Omental fat pad (tissue), 4 donors: ENCODE measurements around the gene SETD7. TPM values are rescaled to one million over a fixed set of nuclear protein-coding genes. Genes with fewer than 3 reads are reported as not detected.

Source experiments
- ATAC-seq: fragments of 150-250 bp; one replicate; pipeline ENCODE4 v1.9.1; 2016; ENCODE audit warnings: mild to moderate bottlenecking, moderate library complexity; ENCODE audit not compliant: low FRiP score
- DNase-seq: peaks from one replicate; pipeline ENCODE4 v3.0.0-alpha.2; 2019; ENCODE audit warnings: low spot score
- CTCF ChIP-seq, 3 donors: fragments of 450-650 bp; IDR thresholded peaks; one replicate each; pipeline ENCODE4 v1.5.1; 2016 to 2017; ENCODE audit warnings: antibody characterized with exemption in 3 of 3, mild to moderate bottlenecking in 3 of 3, moderate library complexity in 2 of 3
- total RNA-seq, 4 donors: library from RNA; depleted of rRNA; stranded (reverse); fragments of >200 nt; gene quantifications; one replicate each; pipeline ENCODE4 v1.1.0, GENCODE V29; 2016

Gene SETD7
- total RNA-seq, 4 donors from 2014 or later, result 71.7 to 92.7 (median 82.2) TPM

GRCh38 chr4:139552517-139553307 is 3.3 kb downstream of the SETD7 start:
- ATAC-seq (no peak), DNase-seq (no peak)
- no peak for TF ChIP-seq CTCF (IDR thresholded peaks at IDR 0.05)

GRCh38 chr4:139550724-139551429 is 5.1 kb downstream of the SETD7 start:
- ATAC-seq (no peak), DNase-seq (no peak)
- no peak for TF ChIP-seq CTCF (IDR thresholded peaks at IDR 0.05)

GRCh38 chr4:139547979-139548378 is 8.0 kb downstream of the SETD7 start:
- DNase-seq (no peak), ATAC-seq (no peak)
- TF ChIP-seq CTCF (IDR thresholded peaks at IDR 0.05), result no peak

- TF ChIP-seq CTCF (IDR thresholded peaks at IDR 0.05), result no peak
- ATAC-seq (no peak), DNase-seq (no peak)
Measured at GRCh38 chr4:139540632-139541031, 15.4 kb downstream of the SETD7 start.

GRCh38 chr4:139540161-139540560 is 15.9 kb downstream of the SETD7 start:
- TF ChIP-seq CTCF (IDR thresholded peaks at IDR 0.05), result no peak
- ATAC-seq, result no peak
- DNase-seq, result no peak

GRCh38 chr4:139537292-139537691 is 18.7 kb downstream of the SETD7 start:
- no peak for DNase-seq
- TF ChIP-seq CTCF (IDR thresholded peaks at IDR 0.05), result no peak
- no peak for ATAC-seq

- no peak for TF ChIP-seq CTCF (IDR thresholded peaks at IDR 0.05)
- DNase-seq, result no peak
- no peak for ATAC-seq
Measured at GRCh38 chr4:139535871-139536234, 20.2 kb downstream of the SETD7 start.
